ENCODE measurements around the gene MED17.

DNA sequence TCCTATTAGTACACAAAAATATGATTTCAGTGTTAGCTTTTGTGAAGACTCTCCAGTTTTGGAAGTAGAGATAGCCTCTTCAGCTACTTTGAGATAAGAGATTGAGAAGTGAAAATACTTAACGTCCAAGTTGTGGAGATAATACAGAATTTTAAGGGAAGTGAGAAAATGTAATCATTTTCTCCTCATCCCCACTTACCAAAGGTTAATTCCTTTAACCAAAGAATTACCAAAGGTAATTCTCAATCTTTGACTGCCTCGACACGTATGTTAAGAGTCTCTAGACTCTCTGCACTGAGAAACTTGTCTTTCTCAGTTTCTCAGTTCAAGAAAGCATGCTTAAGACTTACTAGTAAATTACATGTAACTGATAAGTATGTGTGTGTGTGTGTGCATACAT lies 27.3 kb upstream of the MED17 start:
- TF ChIP-seq EZH2 (optimal IDR thresholded peaks at IDR 0.05; ENCODE audit: low read depth, low read length) = no peak
- TF ChIP-seq, protein P1, sequence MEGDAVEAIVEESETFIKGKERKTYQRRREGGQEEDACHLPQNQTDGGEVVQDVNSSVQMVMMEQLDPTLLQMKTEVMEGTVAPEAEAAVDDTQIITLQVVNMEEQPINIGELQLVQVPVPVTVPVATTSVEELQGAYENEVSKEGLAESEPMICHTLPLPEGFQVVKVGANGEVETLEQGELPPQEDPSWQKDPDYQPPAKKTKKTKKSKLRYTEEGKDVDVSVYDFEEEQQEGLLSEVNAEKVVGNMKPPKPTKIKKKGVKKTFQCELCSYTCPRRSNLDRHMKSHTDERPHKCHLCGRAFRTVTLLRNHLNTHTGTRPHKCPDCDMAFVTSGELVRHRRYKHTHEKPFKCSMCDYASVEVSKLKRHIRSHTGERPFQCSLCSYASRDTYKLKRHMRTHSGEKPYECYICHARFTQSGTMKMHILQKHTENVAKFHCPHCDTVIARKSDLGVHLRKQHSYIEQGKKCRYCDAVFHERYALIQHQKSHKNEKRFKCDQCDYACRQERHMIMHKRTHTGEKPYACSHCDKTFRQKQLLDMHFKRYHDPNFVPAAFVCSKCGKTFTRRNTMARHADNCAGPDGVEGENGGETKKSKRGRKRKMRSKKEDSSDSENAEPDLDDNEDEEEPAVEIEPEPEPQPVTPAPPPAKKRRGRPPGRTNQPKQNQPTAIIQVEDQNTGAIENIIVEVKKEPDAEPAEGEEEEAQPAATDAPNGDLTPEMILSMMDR (IDR thresholded peaks at IDR 0.05; ENCODE audit: low read length) = no peak

Measured in MM.1S (cell line).